HepG2 (cell line): ENCODE data around the gene EGFR. TPM values are rescaled to one million over a fixed set of nuclear protein-coding genes. Genes with fewer than 3 reads are reported as not detected.

Source experiments
- FOXO1 ChIP-seq: sonication (generic); formaldehyde crosslinking; IDR thresholded peaks from 2 replicates; pipeline ENCODE4 v1.4.0; 2020; ENCODE audit warnings: missing genetic modification reagents
- RCOR2 ChIP-seq: IDR thresholded peaks from 2 replicates; pipeline ENCODE4 v1.6.1; 2016; ENCODE audit warnings: missing biosample characterization, missing genetic modification reagents
- SAP130 ChIP-seq: IDR thresholded peaks from 2 replicates; pipeline ENCODE4 v1.6.1; 2016; ENCODE audit warnings: low read depth
- SPEN ChIP-seq: sonication (generic); formaldehyde crosslinking; IDR thresholded peaks from 2 replicates; pipeline ENCODE4 v1.5.1; 2020; ENCODE audit warnings: low read depth, mild to moderate bottlenecking, missing genetic modification reagents
- TEAD2 ChIP-seq: sonication (generic); formaldehyde crosslinking; IDR thresholded peaks from 2 replicates; pipeline ENCODE4 v1.9.0; 2021; ENCODE audit warnings: missing genetic modification reagents
- ZNF282 ChIP-seq: fragments of 450-650 bp; IDR thresholded peaks from 2 replicates; pipeline ENCODE4 v1.6.1; 2018; ENCODE audit not compliant: partially characterized antibody
- ZNF30 ChIP-seq: sonication (generic); formaldehyde crosslinking; IDR thresholded peaks from 2 replicates; pipeline ENCODE4 v1.5.0; 2020; ENCODE audit warnings: mild to moderate bottlenecking, missing genetic modification reagents
- polyA plus RNA-seq, 8 experiments: library from polyadenylated mRNA; depleted of rRNA in 3 of 8; stranded (reverse) in 7 of 8; unstranded in 1 of 8; fragments of >200 nt; fragmentation: Illumina TruSeq in 4 of 8; extraction: Trizol in 4 of 8; gene quantifications; 2 replicates each; pipeline versions ENCODE4 v1.2.1 to v1.2.3, GENCODE V29; 2011 to 2016; ENCODE audit warnings: low read depth in 4 of 8, missing spikeins in 1 of 8, mixed read lengths in 1 of 8; ENCODE audit not compliant: insufficient read depth in 1 of 8
- total RNA-seq, 5 experiments: library from RNA; depleted of rRNA; stranded (reverse); fragments of >200 nt; fragmentation: Illumina TruSeq; extraction: Trizol; gene quantifications; 2 replicates each; pipeline ENCODE4 v1.2.3, GENCODE V29; 2016; ENCODE audit warnings: low read depth in 1 of 5
- TF ChIP-seq, protein P1 (sequence below): sonication (generic); formaldehyde crosslinking; IDR thresholded peaks from 2 replicates; pipeline ENCODE4 v1.4.0; 2020; ENCODE audit warnings: missing genetic modification reagents
- TF ChIP-seq, protein P2 (sequence below): IDR thresholded peaks from 2 replicates; pipeline ENCODE4 v1.6.1; 2016; ENCODE audit warnings: low read depth
- TF ChIP-seq, protein P3 (sequence below): sonication (generic); formaldehyde crosslinking; IDR thresholded peaks from 2 replicates; pipeline ENCODE4 v1.4.0; 2020; ENCODE audit warnings: mild to moderate bottlenecking, missing genetic modification reagents, borderline replicate concordance
- TF ChIP-seq, protein P4 (sequence below): sonication (generic); formaldehyde crosslinking; IDR thresholded peaks from 2 replicates; pipeline ENCODE4 v1.4.0; 2020; ENCODE audit warnings: missing genetic modification reagents, mild to moderate bottlenecking, borderline replicate concordance
- TF ChIP-seq, protein P5 (sequence below): sonication (generic); formaldehyde crosslinking; IDR thresholded peaks from 2 replicates; pipeline ENCODE4 v1.4.0; 2020; ENCODE audit warnings: missing genetic modification reagents

The EGFR gene
- total and polyA plus RNA-seq, 2 of the 13 experiments (the other 11 are each of a cell fraction or from before 2014, with no cell fraction given): 7.0 to 10.0 TPM

DNA sequence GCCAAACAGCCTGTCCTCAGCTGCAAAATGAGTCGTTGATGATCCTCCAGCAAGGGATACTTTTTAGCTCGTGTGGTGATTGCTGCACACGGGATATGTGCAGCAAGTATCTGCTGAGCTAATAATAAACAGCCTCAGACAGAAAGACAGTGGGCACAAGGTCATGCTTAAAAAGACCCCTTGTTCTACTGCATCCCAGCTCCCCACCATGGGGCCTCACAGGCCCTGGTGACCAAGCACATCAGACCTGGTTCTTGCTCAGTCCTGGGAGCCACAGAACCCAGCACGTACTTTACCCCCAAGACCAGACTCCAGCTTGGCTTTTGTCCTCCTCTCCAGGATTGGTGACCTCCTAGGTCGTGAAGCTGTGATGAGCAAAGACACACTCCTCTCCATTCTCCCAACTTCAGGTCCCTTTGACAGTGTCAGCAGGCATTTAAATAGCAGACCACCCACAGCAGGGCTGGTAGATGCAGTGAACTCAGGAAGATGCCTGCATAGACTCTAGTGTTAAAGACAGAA is 50.5 kb downstream of the EGFR start (continued):
- TF ChIP-seq, protein P1, sequence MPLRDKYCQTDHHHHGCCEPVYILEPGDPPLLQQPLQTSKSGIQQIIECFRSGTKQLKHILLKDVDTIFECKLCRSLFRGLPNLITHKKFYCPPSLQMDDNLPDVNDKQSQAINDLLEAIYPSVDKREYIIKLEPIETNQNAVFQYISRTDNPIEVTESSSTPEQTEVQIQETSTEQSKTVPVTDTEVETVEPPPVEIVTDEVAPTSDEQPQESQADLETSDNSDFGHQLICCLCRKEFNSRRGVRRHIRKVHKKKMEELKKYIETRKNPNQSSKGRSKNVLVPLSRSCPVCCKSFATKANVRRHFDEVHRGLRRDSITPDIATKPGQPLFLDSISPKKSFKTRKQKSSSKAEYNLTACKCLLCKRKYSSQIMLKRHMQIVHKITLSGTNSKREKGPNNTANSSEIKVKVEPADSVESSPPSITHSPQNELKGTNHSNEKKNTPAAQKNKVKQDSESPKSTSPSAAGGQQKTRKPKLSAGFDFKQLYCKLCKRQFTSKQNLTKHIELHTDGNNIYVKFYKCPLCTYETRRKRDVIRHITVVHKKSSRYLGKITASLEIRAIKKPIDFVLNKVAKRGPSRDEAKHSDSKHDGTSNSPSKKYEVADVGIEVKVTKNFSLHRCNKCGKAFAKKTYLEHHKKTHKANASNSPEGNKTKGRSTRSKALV (CRISPR knock-in tag): 0 out of 2 replicates have a peak, but pooled peaks have one; percentile 31
- TF ChIP-seq SAP130 (no peak), RCOR2 (CRISPR knock-in tag) (0 out of 2 replicates have a peak, but pooled peaks have one; percentile 31), TEAD2 (CRISPR knock-in tag) (no peak), FOXO1 (CRISPR knock-in tag) (peak; percentile 29; the same call in 1 of the 2 replicates), ZNF30 (CRISPR knock-in tag) (no peak), ZNF282 (no peak), SPEN (CRISPR knock-in tag) (0 out of 2 replicates have a peak, but pooled peaks have one; percentile 48)
- TF ChIP-seq, protein P2, sequence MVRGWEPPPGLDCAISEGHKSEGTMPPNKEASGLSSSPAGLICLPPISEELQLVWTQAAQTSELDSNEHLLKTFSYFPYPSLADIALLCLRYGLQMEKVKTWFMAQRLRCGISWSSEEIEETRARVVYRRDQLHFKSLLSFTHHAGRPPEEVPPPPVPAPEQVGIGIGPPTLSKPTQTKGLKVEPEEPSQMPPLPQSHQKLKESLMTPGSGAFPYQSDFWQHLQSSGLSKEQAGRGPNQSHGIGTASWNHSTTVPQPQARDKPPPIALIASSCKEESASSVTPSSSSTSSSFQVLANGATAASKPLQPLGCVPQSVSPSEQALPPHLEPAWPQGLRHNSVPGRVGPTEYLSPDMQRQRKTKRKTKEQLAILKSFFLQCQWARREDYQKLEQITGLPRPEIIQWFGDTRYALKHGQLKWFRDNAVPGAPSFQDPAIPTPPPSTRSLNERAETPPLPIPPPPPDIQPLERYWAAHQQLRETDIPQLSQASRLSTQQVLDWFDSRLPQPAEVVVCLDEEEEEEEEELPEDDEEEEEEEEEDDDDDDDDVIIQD: 0 out of 2 replicates have a peak, but pooled peaks have one; percentile 43
- TF ChIP-seq, protein P3, sequence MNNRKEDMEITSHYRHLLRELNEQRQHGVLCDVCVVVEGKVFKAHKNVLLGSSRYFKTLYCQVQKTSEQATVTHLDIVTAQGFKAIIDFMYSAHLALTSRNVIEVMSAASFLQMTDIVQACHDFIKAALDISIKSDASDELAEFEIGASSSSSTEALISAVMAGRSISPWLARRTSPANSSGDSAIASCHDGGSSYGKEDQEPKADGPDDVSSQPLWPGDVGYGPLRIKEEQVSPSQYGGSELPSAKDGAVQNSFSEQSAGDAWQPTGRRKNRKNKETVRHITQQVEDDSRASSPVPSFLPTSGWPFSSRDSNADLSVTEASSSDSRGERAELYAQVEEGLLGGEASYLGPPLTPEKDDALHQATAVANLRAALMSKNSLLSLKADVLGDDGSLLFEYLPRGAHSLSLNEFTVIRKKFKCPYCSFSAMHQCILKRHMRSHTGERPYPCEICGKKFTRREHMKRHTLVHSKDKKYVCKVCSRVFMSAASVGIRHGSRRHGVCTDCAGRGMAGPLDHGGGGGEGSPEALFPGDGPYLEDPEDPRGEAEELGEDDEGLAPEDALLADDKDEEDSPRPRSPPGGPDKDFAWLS (CRISPR knock-in tag): no peak
- TF ChIP-seq, protein P4, sequence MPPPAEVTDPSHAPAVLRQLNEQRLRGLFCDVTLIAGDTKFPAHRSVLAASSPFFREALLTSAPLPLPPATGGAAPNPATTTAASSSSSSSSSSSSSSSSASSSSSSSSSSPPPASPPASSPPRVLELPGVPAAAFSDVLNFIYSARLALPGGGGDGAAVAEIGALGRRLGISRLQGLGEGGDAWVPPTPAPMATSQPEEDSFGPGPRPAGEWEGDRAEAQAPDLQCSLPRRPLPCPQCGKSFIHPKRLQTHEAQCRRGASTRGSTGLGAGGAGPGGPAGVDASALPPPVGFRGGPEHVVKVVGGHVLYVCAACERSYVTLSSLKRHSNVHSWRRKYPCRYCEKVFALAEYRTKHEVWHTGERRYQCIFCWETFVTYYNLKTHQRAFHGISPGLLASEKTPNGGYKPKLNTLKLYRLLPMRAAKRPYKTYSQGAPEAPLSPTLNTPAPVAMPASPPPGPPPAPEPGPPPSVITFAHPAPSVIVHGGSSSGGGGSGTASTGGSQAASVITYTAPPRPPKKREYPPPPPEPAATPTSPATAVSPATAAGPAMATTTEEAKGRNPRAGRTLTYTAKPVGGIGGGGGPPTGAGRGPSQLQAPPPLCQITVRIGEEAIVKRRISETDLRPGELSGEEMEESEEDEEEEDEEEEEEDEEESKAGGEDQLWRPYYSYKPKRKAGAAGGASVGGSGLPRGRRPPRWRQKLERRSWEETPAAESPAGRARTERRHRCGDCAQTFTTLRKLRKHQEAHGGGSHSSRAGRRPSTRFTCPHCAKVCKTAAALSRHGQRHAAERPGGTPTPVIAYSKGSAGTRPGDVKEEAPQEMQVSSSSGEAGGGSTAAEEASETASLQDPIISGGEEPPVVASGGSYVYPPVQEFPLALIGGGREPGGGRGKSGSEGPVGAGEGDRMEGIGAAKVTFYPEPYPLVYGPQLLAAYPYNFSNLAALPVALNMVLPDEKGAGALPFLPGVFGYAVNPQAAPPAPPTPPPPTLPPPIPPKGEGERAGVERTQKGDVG (CRISPR knock-in tag): no peak
- TF ChIP-seq, protein P5, sequence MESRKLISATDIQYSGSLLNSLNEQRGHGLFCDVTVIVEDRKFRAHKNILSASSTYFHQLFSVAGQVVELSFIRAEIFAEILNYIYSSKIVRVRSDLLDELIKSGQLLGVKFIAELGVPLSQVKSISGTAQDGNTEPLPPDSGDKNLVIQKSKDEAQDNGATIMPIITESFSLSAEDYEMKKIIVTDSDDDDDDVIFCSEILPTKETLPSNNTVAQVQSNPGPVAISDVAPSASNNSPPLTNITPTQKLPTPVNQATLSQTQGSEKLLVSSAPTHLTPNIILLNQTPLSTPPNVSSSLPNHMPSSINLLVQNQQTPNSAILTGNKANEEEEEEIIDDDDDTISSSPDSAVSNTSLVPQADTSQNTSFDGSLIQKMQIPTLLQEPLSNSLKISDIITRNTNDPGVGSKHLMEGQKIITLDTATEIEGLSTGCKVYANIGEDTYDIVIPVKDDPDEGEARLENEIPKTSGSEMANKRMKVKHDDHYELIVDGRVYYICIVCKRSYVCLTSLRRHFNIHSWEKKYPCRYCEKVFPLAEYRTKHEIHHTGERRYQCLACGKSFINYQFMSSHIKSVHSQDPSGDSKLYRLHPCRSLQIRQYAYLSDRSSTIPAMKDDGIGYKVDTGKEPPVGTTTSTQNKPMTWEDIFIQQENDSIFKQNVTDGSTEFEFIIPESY (CRISPR knock-in tag): 0 out of 2 replicates have a peak, but pooled peaks have one; percentile 34
